Activated naive CD4-positive, alpha-beta T cell treated with anti-CD3 and anti-CD28 coated beads for 36 hours (primary cell): Measurements from ENCODE around the gene FAAP100. TPM values are rescaled to one million over a fixed set of nuclear protein-coding genes. Genes with fewer than 3 reads are reported as not detected.

Source experiments
- CTCF ChIA-PET: fragments of 350-600 bp; sonication (Branson Sonifier 250); formaldehyde crosslinking; loops from one replicate; lab custom pipeline; 2021; ENCODE audit warnings: antibody characterized with exemption; lab: Charles Lee
- DNase-seq: peaks from one replicate; pipeline ENCODE4 v3.0.0-alpha.2; 2020
- H3K27ac Mint-ChIP-seq: one replicate; pipeline ENCODE4 v1.8.0; 2021; ENCODE audit warnings: mild to moderate bottlenecking, mixed read lengths
- H3K27me3 Mint-ChIP-seq: one replicate; pipeline ENCODE4 v1.8.0; 2021; ENCODE audit warnings: low read depth, mixed read lengths
- H3K36me3 Mint-ChIP-seq: one replicate; pipeline ENCODE4 v1.8.0; 2021; ENCODE audit warnings: low read depth, mixed read lengths
- H3K4me1 Mint-ChIP-seq: one replicate; pipeline ENCODE4 v1.8.0; 2021; ENCODE audit warnings: low read depth, mixed read lengths
- H3K4me3 Mint-ChIP-seq: one replicate; pipeline ENCODE4 v1.8.0; 2021; ENCODE audit warnings: mild to moderate bottlenecking, moderate library complexity, mixed read lengths
- H3K9me3 Mint-ChIP-seq: one replicate; pipeline ENCODE4 v1.8.0; 2021; ENCODE audit warnings: mixed read lengths
- intact Hi-C: fragments of 100-400 bp; cut with micrococcal nuclease; formaldehyde crosslinking; loops from one replicate; pipeline ENCODE4 v1.15.1; 2023
- total RNA-seq, 2 experiments: library from RNA; stranded (reverse); gene quantifications; one replicate each; pipeline ENCODE4 v1.2.3, GENCODE V29; 2021

The FAAP100 gene
- total RNA-seq, 2 experiments from 2014 or later = 25.3 to 27.1 TPM

DNA sequence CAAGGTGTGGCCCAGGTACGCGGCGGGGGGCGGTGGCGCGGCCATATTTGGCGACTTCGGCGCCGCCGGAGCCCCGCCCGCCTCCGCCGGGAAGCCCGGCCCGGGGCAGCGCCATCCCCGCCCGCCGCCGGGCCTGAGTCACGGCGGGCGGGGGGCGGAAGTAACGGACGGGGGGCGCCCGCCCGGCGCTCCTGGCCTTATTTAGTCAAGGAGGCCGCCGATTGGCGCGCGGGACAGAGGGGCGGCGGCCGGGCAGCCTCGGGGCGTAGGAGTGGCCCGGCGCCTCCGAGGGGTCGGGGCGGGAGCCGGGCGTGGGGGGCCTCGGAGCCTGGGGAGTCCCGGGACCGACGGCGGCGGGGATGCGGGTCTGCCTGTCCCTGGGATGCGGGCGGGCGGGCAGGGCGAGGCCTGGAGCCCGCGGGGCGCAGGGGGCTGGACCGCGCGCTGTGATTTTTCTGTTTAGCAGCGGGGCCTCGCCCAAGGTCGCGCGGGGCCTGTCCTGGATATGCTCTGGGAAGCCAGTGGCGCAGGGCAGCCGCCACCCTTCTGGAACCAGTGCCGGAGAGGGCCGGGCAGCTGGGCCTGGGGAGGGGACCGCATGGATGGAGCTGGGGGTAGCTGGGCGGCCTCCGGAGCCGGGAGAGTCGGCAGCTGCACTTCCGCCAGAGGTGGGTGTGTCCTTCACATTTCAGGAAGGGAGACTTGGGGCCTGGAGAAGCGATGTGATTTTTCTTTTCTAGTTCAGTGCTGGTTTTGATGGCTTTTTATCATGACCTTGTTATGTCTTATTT, 37.2 kb downstream of the FAAP100 start:
- peak; percentile 74 for DNase-seq
- H3K4me3 Mint-ChIP-seq = peak overlapping the region; percentile 85
- H3K4me1 Mint-ChIP-seq = peaks cover 22% of the 10 kb centered on the region
- H3K27ac Mint-ChIP-seq = peak overlapping the region; percentile 85
- H3K9me3 Mint-ChIP-seq = no peaks in the 10 kb centered on the region
- intact Hi-C loops = loop anchor here (5.0 to 10.0 kb wide), 4 partner anchors 152 to 510 kb away; partner anchors contain the start of genes ARHGDIA, CCDC137, CENPX and LRRC45
- H3K36me3 Mint-ChIP-seq = peaks cover 23% of the 10 kb centered on the region
- no peaks in the 10 kb centered on the region for H3K27me3 Mint-ChIP-seq
- CTCF ChIA-PET = no interaction called here

DNA sequence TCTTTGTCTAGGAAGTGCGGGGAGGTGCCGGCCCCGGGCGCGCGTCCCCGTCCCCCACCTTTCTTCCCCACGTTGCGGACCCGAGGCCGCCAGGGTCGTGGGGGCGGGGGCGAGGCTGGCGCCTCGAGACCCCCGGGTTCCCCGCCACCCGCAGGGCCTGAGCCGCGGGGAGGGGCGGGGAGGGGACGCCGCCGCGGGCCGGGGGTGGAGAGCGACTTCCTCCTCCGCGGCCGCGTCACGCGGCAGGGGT, 37.7 kb downstream of the FAAP100 start:
- CTCF ChIA-PET = no interaction called here
- Mint-ChIP-seq H3K27ac (peak overlapping the region; percentile 85), H3K4me3 (peak overlapping the region; percentile 81), H3K9me3 (no peaks in the 10 kb centered on the region), H3K4me1 (peaks cover 27% of the 10 kb centered on the region), H3K27me3 (no peaks in the 10 kb centered on the region), H3K36me3 (peaks cover 29% of the 10 kb centered on the region)
- intact Hi-C loops = loop anchor here (5.0 to 10.0 kb wide), 4 partner anchors 153 to 510 kb away; partner anchors contain the start of genes ARHGDIA, CCDC137, CENPX and LRRC45
- DNase-seq = no peak

DNA sequence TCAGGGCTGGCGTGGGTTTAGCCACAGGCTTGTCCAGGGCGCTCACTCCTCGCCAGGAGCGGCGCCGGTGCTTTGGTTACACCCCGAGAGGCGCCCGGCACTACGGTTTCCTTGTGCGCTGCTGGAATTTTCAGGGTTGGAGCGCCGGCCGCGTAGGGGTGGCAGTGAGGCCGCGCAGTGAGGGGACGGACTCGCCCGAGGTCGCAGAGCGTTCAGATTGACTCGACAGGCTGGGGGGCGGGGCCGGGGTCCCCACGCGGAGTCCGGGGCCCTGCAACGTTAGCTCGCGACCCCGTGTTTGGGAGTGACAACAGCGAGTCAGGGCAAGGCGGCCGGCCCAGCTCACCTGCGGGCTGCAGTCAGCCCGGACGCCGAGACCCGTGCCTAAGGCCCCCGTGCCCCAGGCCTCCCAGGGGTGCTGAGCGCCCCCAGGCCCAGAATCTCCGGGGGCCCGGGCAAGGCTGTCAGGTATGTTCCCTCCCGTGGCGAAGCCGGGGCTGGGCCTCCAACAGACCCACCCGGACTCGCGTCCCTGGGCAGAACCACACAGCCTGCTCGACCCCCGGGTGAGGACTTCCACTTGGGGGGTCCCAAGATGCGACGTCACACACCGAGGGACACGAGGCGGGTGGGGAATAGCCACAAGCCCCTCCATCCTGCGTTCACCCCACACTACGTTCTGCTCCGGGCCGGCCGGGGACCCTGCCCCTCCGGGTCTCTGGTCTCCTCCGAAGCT, 38.2 kb downstream of the FAAP100 start:
- Mint-ChIP-seq H3K4me1 (peaks cover 32% of the 10 kb centered on the region), H3K9me3 (no peaks in the 10 kb centered on the region)
- intact Hi-C loops = loop anchor here (2.0 to 10.0 kb wide), 5 partner anchors 153 to 511 kb away; partner anchors contain the start of genes ARHGDIA, CCDC137, CENPX and LRRC45

DNA sequence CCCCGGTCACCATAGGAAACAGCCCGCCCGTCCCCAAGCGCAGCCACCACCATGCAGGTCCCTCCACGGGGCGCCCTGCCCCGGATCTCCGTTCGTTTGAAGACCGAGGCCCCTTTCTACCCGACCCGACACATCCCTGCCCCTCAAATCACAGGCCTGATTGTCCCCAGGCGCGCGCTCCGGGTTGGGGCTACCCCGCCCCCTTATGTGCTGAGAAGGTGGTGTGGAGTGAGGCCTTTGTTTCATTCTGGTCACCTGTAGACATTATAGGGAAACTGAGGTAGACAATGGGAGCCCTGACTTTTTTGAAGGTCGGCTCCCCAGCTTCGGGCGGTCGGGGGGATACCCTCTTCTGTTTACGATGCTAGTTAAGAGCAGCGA, 38.8 kb downstream of the FAAP100 start:
- Mint-ChIP-seq H3K9me3 (no peaks in the 10 kb centered on the region), H3K4me3 (peak overlapping the region; percentile 81), H3K27me3 (no peaks in the 10 kb centered on the region), H3K36me3 (peaks cover 39% of the 10 kb centered on the region), H3K27ac (peak overlapping the region; percentile 92), H3K4me1 (peaks cover 34% of the 10 kb centered on the region)
- peak; percentile 75 for DNase-seq
- intact Hi-C loops = loop anchor here (2.0 to 10.0 kb wide), 5 partner anchors 154 to 511 kb away; partner anchors contain the start of genes ARHGDIA, CCDC137, CENPX and LRRC45
- CTCF ChIA-PET = interaction anchor here (1.0 to 1.3 kb wide), 2 partner anchors 29 to 30 kb away, joined by 3 read pairs; no protein-coding TSS in a partner anchor

More for the DNA sequence above, 38.2 kb downstream of the FAAP100 start:
- peak; percentile 58 for DNase-seq
- H3K36me3 Mint-ChIP-seq = peaks cover 33% of the 10 kb centered on the region
- H3K27me3 Mint-ChIP-seq = no peaks in the 10 kb centered on the region
- H3K27ac Mint-ChIP-seq = peak overlapping the region; percentile 92
- CTCF ChIA-PET = interaction anchor here (0.7 to 1.3 kb wide), 3 partner anchors 29 to 37 kb away, joined by 3 to 5 read pairs (median 3); no protein-coding TSS in a partner anchor
- H3K4me3 Mint-ChIP-seq = peak overlapping the region; percentile 81

DNA sequence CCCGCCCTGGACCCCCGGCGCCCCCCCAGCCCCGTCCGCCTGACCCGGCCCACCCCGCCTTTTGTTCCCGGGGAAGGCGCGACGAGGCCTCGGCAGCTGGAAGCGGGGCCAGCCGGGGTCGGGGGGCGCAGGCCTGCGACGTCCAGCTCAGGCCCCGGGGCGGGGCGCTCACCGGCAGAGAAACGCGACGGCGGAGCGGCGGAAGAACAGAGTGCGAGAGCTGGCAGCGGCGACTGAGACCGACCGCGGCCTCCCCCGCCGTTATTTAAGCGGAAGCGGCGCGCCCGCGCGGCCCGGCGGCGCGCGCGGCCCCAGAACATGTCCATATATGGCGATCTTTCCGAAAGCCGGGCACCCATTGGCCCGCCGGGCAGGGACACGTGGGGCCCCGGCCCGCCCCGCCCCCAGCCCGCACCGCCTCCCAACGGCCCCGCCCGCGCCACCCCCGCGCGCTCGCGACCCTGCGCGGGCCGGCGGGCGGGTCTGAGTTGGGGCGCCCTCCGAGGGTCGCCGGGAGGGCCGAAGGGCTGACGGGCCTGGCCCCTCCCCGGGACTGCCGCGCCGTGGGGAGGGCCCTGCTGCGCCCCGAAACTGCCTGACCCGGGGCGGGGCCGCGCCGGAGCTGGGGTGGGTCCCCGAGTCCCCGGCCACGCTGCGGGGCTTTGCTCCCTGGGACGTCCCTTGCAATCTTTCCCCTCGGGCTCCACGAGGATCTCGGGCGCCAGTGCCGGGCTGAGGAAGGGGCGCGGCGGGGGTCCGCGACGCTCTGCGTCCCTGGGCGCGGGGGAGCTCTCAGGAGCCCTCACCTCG, 39.4 kb downstream of the FAAP100 start, which contains the start of gene ACTG1:
ACTG1 (minus strand) TSS at position 238 of the 810 bp plus-strand sequence. CDS start 445 bp downstream, outside the sequence.
- intact Hi-C loops = loop anchor here (1.0 to 10.0 kb wide), 8 partner anchors 41 to 512 kb away; partner anchors contain the start of genes ARHGDIA, CCDC137, CENPX and LRRC45
- DNase-seq = peak; percentile 90
- CTCF ChIA-PET = interaction anchor here (1.0 to 1.3 kb wide), 2 partner anchors 28 to 29 kb away, joined by 3 read pairs; no protein-coding TSS in a partner anchor
- H3K4me3 Mint-ChIP-seq = peak within 1 kb of the TSS; percentile 96
- peaks cover 32% of the 10 kb centered on the region for H3K4me1 Mint-ChIP-seq
- H3K36me3 Mint-ChIP-seq = peaks cover 39% of the 10 kb centered on the region
- H3K27me3 Mint-ChIP-seq = no peaks in the 10 kb centered on the region
- peak within 1 kb of the TSS; percentile 93 for H3K27ac Mint-ChIP-seq
- no peaks in the 10 kb centered on the region for H3K9me3 Mint-ChIP-seq

DNA sequence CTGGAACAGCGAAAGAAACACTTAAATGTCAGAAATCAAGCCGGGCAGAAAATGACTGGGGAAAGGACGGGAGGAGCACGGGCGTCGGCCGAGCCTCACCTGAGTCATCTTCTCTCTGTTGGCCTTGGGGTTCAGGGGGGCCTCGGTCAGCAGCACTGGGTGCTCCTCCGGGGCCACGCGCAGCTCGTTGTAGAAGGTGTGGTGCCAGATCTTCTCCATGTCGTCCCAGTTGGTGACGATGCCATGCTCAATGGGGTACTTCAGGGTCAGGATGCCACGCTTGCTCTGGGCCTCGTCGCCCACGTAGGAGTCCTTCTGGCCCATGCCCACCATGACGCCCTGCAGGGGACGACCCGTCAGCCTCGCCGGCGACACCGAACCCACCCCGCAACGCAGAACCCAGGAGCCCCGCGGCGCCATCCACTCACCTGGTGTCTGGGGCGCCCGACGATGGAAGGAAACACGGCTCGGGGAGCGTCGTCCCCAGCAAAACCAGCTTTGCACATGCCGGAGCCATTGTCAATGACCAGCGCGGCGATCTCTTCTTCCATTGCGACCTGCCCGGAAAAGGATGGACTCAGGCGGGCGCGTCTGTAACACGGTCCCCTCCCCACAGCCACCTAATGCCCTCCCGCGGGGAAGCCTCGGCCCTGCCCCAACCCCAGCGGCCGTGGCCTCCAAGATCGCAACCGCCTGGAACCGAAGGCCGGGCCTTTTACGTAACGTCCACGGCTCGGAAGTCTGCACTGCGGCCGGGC, 40.2 kb downstream of the FAAP100 start:
- H3K27me3 Mint-ChIP-seq = no peaks in the 10 kb centered on the region
- H3K27ac Mint-ChIP-seq = peak overlapping the region; percentile 93
- CTCF ChIA-PET = no interaction called here
- peak; percentile 34 for DNase-seq
- peaks cover 32% of the 10 kb centered on the region for H3K4me1 Mint-ChIP-seq
- intact Hi-C loops = loop anchor here (1.0 to 10.0 kb wide), 9 partner anchors 23 to 513 kb away; partner anchors contain the start of genes ARHGDIA, CCDC137, CENPX and LRRC45
- no peaks in the 10 kb centered on the region for H3K9me3 Mint-ChIP-seq
- peaks cover 39% of the 10 kb centered on the region for H3K36me3 Mint-ChIP-seq
- peak overlapping the region; percentile 96 for H3K4me3 Mint-ChIP-seq

DNA sequence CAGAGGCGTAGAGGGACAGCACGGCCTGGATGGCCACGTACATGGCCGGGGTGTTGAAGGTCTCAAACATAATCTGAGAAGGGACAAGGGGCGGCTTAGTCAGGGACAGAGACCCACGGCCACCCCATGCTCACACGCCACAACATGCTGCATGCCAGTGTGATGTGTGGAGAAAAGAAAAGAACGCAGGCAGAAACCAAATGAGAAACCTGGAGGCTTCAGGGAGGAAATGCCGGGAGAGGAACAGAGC, 40.7 kb downstream of the FAAP100 start:
- Mint-ChIP-seq H3K4me3 (peak overlapping the region; percentile 96), H3K36me3 (peaks cover 39% of the 10 kb centered on the region), H3K27ac (peak overlapping the region; percentile 93), H3K9me3 (no peaks in the 10 kb centered on the region), H3K27me3 (no peaks in the 10 kb centered on the region), H3K4me1 (peaks cover 28% of the 10 kb centered on the region)
- no peak for DNase-seq
- CTCF ChIA-PET = interaction anchor here (0.8 kb wide), 2 partner anchors 22 to 27 kb away, joined by 3 to 4 read pairs; no protein-coding TSS in a partner anchor
- intact Hi-C loops = loop anchor here (2.0 to 10.0 kb wide), 5 partner anchors 23 to 513 kb away; partner anchors contain the start of genes ARHGDIA, CCDC137, CENPX and LRRC45

DNA sequence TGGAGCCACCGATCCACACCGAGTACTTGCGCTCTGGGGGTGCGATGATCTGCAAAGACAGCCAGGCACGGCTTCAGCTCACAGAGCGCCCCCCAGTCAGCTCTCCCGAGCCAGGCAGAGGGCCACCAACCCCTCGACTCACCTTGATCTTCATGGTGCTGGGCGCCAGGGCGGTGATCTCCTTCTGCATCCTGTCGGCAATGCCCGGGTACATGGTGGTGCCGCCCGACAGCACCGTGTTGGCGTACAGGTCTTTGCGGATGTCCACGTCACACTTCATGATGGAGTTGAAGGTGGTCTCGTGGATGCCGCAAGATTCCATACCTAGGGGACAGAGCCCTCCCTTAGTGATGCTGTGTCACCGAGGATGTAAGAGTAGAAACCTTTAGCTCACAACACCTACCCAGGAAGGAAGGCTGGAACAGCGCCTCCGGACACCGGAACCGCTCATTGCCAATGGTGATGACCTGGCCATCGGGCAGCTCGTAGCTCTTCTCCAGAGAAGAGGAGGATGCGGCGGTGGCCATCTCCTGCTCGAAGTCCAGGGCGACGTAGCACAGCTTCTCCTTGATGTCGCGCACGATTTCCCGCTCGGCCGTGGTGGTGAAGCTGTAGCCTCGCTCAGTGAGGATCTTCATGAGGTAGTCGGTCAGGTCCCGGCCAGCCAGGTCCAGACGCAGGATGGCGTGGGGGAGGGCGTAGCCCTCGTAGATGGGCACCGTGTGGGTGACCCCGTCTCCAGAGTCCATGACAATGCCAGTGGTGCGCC, 41.2 kb downstream of the FAAP100 start:
- no peaks in the 10 kb centered on the region for H3K27me3 Mint-ChIP-seq
- CTCF ChIA-PET = interaction anchor here (0.8 kb wide), 2 partner anchors 22 to 26 kb away, joined by 3 to 4 read pairs; no protein-coding TSS in a partner anchor
- H3K27ac Mint-ChIP-seq = peak overlapping the region; percentile 93
- intact Hi-C loops = loop anchor here (2.0 to 10.0 kb wide), 5 partner anchors 22 to 514 kb away; partner anchors contain the start of genes ARHGDIA, CCDC137, CENPX and LRRC45
- H3K36me3 Mint-ChIP-seq = peaks cover 39% of the 10 kb centered on the region
- no peaks in the 10 kb centered on the region for H3K9me3 Mint-ChIP-seq
- peak overlapping the region; percentile 96 for H3K4me3 Mint-ChIP-seq
- DNase-seq = peak; percentile 68
- H3K4me1 Mint-ChIP-seq = peaks cover 23% of the 10 kb centered on the region

DNA sequence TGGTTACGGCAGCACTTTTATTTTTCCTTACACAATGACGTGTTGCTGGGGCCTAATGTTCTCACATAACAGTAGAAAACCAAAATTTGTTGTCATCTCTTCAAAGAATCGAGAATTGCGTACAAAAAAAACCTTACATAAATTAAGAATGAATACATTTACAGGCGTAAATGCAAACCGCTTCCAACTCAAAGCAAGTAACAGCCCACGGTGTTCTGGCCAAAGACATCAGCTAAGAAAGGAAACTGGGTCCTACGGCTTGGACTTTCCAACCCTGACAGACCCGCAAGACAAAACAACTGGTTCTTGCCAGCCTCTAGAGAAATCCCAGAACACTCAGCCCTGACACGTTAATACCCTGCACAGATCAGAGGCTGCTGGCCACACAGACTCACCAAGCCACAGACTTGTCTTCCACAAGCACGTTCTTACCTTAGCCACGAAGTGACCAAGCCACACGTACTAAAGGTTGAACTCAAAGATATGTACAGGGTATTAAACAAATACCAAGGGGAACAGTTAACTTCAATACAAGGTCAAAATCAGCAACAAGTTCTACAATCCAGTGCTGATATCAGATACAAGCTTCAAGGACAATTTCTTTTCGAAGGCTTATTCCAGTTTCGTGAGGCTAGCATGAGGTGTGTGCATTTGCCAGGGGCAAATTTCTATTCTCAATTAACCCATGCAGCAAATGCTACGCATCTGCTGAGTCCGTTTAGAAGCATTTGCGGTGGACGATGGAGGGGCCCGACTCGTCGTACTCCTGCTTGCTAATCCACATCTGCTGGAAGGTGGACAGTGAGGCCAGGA, 42.0 kb downstream of the FAAP100 start:
- H3K27ac Mint-ChIP-seq = peak overlapping the region; percentile 93
- H3K4me1 Mint-ChIP-seq = peaks cover 16% of the 10 kb centered on the region
- peak overlapping the region; percentile 96 for H3K4me3 Mint-ChIP-seq
- peak; percentile 39 for DNase-seq
- H3K9me3 Mint-ChIP-seq = no peaks in the 10 kb centered on the region
- no peaks in the 10 kb centered on the region for H3K27me3 Mint-ChIP-seq
- H3K36me3 Mint-ChIP-seq = peaks cover 39% of the 10 kb centered on the region
- CTCF ChIA-PET = no interaction called here
- intact Hi-C loops = loop anchor here (2.0 to 10.0 kb wide), 5 partner anchors 21 to 515 kb away; partner anchors contain the start of genes ARHGDIA, CCDC137, CENPX and LRRC45
